ENCODE results near the gene GATA5.

DNA sequence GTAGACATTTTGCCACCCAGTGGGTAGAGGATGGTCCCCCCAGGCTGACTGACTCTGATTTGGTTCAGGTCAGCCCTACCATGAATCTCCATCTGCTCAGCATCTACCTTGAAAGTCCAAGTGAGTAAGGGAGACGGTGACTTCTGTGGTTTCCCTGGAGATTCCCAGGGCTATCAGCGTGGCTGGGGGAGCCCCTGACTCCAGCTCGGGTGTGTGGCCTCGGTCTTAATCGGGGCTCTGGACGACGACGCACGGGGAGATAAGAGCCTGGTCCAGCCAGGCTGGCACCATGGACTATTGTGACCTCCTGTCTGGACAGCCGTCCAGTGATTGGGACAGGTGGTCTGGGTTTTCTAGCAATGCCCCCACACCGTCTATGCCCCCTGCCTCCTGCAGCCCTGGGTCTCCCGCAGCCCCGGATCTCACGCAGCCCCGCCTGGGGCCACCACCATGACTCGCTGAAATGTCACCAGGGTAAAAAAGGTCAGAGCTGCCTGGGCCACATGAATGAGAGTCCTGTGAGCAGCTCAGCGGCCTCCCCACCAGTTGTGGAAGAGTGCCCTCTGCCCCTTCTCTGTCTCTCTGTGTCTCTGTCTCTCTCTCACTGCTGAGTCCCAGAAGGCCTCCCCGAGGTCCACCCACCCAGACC is 47.1 kb upstream of the GATA5 start:
- TF ChIP-seq, protein P1, sequence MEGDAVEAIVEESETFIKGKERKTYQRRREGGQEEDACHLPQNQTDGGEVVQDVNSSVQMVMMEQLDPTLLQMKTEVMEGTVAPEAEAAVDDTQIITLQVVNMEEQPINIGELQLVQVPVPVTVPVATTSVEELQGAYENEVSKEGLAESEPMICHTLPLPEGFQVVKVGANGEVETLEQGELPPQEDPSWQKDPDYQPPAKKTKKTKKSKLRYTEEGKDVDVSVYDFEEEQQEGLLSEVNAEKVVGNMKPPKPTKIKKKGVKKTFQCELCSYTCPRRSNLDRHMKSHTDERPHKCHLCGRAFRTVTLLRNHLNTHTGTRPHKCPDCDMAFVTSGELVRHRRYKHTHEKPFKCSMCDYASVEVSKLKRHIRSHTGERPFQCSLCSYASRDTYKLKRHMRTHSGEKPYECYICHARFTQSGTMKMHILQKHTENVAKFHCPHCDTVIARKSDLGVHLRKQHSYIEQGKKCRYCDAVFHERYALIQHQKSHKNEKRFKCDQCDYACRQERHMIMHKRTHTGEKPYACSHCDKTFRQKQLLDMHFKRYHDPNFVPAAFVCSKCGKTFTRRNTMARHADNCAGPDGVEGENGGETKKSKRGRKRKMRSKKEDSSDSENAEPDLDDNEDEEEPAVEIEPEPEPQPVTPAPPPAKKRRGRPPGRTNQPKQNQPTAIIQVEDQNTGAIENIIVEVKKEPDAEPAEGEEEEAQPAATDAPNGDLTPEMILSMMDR (IDR thresholded peaks at IDR 0.05; ENCODE audit: insufficient read depth, low read depth, low read length) = no peak
- TF ChIP-seq EZH2 (IDR thresholded peaks at IDR 0.05; ENCODE audit: insufficient read depth, low read length) = no peak
